Stimulated activated CD8-positive, alpha-beta memory T cell treated with anti-CD3 and anti-CD28 coated beads, Interleukin-4, amount 100 ng/mL, for 24 hours (primary cell): ENCODE measurements around the gene ICAM1.

Source experiments
- DNase-seq: peaks from one replicate; pipeline ENCODE4 v3.0.0-alpha.2; 2020; ENCODE audit warnings: low read depth

Gene ICAM1

DNA sequence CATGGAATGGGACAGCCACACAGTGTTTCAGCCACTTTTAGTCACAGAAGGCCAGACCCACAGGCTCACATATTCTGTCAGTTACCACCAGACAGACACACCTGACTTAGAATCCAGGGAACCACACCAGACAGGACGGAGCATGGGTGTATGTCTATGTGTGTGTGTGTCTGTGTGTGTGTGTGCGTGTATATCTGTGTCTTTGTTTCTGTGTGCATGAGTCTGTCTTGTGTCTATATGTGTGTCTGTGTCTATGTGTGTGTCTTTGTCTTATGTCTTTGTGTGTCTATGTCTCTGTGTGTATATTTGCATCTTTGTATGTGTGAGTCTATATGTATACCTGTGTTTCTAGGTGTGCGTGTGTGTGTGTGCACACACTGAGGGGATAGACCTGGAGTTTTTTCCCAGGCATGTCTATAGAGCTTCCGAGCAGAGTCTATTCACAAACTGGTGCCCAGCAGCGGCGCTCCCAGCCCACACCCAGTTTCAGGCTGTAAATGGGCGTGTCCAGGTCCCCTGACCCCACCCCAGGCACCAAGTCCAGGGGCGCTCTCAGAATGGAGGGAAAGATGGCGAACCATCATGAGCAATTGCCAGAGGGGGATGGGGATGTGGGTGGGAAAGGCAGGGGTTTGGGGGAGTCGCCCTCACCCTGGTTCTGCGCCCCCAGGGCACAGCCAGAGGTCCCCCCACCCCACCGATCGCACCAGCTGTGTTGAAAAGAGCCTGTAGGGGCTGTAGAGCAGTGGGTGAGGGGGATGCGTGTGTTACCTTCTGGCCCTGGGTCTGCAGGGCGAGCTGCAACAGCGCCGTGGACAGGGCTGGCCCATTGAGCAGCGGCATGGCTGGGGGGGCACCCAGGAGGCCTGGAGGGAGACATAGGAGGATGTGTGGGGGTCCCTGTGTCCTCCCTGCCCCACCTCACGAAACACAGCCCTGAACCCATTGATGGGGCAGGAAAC is 51.2 kb downstream of the ICAM1 start:
- no peak for DNase-seq

DNA sequence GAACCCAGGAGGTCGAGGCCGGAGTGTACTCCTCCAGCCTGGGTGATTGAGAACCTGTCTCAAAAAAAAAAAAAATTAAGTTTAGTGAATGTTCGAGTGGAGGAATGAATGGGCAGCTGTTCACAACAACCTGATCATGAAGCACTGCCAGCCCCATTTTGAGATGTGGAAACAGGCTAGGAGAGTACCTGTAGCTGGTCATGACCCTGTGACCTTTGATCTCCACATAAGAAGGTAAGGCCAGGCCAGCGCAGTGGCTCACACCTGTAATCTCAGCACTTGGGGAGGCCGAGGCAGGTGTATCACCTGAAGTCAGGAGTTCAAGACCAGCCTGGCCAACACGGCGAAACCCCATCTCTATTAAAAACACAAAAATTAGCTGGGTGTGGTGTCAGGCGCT is 54.8 kb downstream of the ICAM1 start:
- DNase-seq: no peak

DNA sequence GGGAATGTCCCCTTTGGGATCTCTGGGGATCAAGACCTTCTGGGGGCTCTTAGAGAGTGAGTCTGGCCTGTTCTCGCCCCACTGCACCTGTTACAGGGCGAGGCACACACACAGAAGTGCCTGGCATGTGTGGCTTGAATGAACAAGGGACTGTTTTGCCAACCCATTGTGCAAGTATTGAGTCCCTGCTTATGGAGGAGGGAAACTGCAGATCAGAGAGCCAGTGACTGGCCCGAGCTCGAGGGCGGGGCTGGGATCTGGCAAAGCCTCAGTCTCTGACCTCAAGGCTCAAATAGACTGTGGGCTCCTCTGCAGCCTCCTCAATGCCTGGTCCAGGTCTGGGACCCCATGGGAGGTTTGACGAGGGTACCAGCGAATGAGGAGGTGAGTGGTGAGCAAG is 56.9 kb downstream of the ICAM1 start:
- no peak for DNase-seq

DNA sequence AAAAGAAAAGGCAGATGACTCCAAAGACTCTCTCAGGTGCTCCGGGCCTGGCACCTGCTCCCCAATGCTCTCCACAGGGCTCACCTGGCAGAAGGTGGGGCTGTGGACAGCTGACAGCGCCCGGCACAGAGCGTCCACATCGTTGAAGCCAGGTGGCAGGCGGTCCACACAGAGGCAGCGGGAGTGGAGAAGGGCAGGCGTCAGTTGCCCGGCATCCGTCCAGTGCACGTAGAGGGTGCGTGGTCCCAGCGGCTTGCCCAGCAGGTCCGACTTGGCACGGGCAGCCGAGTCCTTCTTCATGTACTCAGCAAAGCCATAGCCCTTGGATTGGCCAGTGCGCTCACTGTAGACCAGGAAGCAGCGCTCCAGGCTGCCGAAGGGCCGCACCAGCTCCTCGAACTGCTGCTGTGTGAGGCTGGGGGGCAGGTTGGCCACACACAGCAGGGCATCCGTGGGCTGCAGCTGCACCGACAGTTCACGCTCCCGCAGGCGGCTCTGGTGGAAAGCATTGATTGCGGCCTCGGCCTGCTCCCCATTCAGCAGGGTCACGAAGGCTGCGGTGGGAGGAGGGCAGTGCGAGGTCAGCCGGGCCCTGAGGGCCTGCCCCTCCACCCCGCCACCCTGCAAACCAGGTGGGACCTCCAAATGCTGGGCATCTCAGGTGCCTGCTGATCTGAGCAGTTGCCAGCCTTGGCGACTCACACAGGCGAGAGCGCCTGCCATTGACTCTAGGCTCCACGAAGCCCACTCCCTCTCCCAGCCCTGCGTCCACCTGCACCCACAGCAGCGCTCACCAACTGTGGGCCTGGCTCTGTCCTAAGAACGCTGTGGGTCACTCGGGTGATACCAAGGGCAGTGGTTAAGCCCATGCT is 57.9 kb downstream of the ICAM1 start:
- DNase-seq: no peak

DNA sequence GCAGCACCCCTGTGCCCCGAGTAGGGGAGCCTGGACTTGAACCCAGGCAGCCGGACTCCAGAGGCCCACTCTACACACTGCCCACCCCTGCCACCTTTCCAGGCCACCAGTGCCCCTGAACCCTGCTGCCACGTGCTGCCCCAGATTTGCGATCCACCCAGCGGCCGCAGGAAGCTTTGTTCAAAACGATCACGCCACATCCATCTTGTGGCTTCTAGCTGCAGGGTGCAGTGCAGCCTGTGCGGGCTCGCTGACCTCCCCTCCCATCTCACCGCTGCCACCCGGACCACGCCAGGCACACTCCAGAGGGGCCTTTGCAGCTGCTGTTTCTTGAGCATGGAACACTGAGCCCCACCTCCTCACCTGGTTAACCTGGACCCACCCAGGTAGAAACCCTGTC is 58.6 kb downstream of the ICAM1 start:
- DNase-seq: no peak

DNA sequence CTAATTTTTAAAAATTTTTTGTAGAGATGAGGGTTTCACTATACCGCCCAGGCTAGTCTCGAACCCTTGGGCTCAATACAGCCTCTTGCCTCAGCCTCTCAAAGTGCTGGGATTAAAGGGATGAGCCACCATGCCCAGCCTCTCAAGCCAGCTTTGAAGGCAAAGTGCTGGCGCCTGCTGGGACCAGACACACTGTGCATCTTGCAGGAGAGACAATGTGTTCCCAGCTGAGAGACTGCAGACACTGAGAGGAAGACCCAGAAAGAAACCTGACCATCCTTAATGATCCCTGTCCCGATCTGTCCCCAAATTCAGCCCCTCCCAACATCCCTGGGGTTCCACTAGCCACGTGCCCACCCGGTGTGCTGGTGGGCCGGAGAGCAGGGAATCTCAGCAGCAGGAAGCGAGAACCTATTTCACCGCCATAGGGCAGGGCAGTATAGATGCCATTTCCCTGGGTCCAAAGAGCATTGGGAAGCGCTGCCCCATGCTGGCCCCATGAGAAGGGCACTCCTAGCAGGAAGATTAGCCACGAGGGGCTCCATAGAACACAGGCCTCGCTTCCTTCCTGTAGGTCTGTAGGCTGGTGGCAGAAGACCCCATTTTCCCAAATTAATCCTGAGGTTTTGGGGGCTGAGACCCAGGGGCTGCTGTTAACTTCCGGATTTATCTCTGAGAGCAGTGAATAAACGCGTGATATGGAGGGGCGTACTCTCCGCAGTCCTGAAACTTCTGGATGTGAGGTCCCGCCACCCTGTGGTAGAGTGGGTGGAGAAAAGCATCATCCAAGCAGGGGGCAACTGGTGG is 61.4 kb downstream of the ICAM1 start:
- no peak for DNase-seq

DNA sequence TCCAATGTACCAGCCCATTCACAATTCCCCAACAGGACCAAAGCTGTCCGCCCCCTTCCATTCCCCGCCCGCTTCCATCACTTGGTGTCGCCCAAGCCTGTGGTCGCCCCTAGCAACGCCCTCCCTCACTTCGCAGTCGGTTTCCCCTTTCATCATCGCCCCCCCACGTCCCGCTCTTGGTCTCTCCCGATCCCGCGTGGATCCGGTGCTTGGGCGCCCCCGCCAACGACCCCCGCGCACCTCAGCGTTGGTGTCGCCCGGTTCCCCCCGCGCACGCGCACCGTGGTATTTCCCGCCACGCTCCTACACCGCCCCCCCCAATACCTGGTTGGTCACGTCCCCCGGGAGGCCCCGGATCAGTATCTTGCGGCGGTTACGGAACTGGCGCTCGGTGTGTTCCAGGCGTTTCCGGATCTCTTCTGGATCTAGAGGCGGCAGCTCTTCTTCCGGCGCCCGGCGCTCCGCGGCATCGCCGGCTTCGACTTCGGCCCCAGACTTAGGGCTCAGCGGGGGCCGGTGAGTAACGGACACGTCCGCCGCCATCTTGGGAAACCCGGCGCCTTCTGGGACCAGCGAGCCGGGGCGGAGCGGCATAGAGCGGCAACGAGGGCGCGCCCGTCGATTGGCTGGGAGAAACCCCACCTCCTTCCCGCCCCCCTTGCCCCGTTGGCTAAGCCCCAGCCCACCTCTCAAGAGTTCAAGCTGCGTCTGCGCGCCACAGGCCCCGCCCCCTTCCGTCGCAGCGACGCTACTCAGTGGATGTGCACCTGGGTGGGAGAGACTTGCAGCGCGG is 62.2 kb downstream of the ICAM1 start, which contains the start of gene RAVER1:
Gene RAVER1 (minus strand): TSS at position 565 of the 793 bp plus-strand sequence. CDS start 22 bp downstream, at position 543.
- DNase-seq: peak; percentile 98

DNA sequence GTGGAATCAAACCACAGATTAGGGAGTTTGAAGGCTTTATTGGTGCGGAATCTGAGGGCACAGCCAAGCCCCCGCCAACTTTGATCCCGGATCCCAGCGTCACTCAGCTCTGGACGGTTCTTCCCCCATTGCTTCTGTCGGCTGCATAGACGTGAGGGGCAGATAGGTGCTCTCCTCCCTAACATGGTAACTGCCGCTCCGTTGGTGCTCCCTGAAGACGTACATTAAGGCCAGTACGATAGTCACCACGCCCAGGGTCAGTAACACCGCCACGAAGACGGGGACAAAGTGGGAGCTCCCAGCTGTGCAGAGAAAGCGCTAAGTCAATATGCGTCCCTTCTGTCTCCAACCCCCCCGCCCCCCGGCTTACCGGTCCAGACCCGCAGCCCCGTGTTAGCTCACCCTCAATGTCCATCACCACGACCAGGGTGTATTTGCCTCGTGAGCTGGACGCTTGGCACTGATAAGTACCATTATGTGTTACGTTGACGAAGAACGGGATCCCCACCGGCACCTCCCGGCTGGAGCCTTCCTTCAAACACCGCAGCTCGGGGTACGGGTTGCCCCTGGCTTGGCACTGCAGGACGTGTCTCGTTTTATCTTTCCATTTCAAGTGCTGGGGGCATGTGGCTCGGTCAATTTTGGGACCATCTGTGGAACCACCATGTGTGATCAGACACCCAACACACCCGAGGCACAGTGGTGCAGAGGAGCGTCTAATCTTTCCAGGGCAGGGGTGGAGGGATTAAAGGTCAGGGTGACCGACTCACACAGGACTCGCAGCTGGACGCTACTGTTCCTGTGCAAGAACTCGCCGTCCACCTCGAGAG is 63.1 kb downstream of the ICAM1 start:
- DNase-seq: no peak

DNA sequence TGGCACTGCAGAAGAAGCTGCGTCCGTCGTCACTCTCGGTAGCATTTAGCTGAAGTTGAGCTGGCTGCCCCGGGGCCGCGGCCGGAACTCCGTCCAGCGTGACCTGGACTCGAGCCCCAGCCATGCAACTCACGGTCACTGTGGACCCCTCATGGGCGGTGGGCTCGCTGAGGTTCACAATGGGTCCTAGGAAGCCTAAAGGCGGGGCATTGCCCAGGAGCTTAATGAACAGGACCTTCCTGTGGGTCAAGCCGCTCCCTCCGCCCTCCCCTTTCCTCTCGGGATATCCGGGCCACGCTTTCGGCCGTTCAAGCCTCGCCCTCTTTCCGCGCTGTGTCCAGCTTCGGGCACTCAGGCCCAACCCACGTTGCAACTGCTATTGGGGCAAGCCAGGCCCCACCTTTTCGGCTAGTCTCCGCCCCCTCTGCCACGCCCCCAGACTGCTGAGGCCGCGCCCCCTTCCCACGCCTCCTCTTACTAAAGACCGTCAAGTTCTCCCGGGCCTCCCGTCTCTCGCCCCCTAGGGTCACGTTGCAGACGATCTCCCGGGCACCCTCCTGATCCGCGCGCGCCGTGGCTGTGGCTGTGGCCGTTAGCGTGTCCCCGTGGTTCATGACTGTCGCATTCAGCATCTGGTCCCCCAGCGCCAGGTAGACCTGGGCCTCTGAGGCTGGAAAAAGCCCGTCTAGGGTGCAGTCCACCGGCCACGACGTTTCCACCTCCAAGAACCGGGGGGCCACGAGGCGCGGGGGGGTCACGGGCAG is 63.9 kb downstream of the ICAM1 start:
- DNase-seq: peak; percentile 40

DNA sequence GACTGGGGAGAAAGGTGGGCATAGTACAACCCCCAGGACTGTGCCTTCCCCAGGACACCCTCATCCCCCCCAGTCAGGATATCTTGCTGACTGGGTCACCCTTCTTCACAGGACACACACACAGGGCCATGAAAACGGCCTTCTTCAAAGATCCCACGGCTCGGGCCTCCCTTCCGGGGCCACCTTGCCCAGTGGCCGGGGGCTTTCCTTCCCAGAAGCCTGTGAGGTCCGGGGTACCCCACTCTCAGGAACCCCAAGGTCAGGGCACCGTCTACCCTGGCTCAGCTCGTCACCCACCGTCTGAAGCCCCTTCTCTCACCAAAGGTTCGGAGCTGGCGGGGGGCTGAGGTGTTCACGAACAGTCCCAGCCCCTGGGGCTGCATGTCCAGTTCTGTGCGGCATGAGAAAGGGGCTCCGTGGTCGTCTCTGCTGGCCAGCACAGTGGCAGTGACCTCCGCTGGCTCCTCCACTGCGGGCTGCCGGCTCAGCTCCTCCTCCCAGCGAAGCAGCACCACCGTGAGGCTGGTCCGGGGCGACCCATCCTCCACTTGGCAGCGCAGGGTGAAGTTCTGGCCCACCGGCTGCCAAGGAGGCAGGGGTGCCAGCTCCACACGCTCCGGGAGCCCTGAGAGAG is 64.5 kb downstream of the ICAM1 start:
- DNase-seq: no peak
